Loucy (cell line): Measurements from ENCODE around the gene EEA1.

ENCODE experiments used
- CTCF ChIP-seq: fragments of 200-600 bp; sonication (generic); conservative IDR thresholded peaks from 2 replicates; pipeline ENCODE4 v1.5.1; 2014; ENCODE audit warnings: mild to moderate bottlenecking, antibody characterized with exemption, low read length
- EZH2phosphoT487 ChIP-seq: fragments of 200-600 bp; IDR thresholded peaks from 2 replicates; pipeline ENCODE4 v1.6.1; 2018; ENCODE audit warnings: antibody characterized with exemption, mild to moderate bottlenecking, moderate library complexity, borderline replicate concordance

DNA sequence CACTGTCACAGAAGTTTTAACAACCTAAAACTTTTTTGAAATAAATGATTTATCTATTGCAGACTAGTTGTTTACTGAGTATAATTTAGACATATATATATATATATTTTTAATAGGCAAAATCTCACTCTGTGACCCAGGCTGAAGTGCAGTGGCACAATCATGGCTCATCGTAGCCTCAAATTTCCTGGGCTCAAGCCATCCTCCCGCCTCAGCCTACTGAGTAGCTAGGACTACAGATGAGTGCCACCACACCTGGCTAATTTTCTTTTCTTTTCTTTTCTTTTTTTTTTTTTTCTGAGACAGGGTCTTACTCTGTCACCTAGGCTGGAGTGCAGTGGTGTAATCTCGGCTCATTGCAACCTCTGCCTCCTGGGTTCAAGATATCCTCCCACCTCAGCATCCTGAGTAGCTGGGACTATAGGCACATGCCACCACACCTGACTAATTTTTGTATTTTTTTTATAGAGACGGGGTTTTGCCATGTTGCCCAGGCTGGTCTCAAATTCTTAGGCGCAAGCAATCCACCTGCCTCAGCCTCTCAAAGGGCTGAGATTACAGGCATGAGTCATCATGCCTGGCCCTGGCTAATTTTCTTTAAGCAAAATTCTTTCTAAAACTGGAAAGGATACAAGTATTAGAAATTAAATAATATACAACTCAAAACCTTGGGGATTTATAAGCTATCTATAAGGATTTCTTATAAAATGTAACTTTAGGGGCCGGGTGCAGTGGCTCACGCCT, 23.1 kb downstream of the EEA1 start:
- TF ChIP-seq CTCF (no peak), EZH2phosphoT487 (no peak)
